CD4-positive, alpha-beta T cell (primary cell): ENCODE results near the gene SIRT3. TPM values are rescaled to one million over a fixed set of nuclear protein-coding genes. Genes with fewer than 3 reads are reported as not detected.

Source experiments
- ATAC-seq: fragments of 200-7000 bp; cut with Tn5 transposase; one replicate; pipeline ENCODE4 v1.10.0; 2022; ENCODE audit warnings: mild to moderate bottlenecking; ENCODE audit not compliant: poor library complexity
- CTCF ChIA-PET: fragments of 350-600 bp; sonication (Branson Sonifier 250); formaldehyde crosslinking; loops from one replicate; lab custom pipeline; 2021; ENCODE audit warnings: antibody characterized with exemption, inconsistent platforms; lab: Charles Lee
- POLR2A ChIA-PET: fragments of 350-600 bp; sonication (Branson Sonifier 250); formaldehyde crosslinking; loops from one replicate; lab custom pipeline; 2021; ENCODE audit warnings: antibody characterized with exemption, inconsistent platforms; lab: Charles Lee
- DNase-seq, 14 experiments: peaks; one replicate each; pipeline ENCODE4 v3.0.0-alpha.2; 2013 to 2020; ENCODE audit warnings: mixed read lengths in 2 of 14
- H3K27ac ChIP-seq, 2 donors: one replicate each; pipeline versions ENCODE4 v1.5.1 to v1.7.0; 2013; ENCODE audit warnings: low read length in 2 of 2, low read depth in 1 of 2, mild to moderate bottlenecking in 1 of 2
- H3K27me3 ChIP-seq, 2 experiments: 1 replicate in 1 of 2; 2 replicates in 1 of 2; pipeline versions ENCODE4 v1.6.1 to v1.7.0; 2013; ENCODE audit warnings: low read length in 2 of 2, control low read depth in 1 of 2, mild to moderate bottlenecking in 1 of 2, moderate library complexity in 1 of 2; ENCODE audit not compliant: insufficient read depth in 2 of 2, control insufficient read depth in 1 of 2
- H3K36me3 ChIP-seq: one replicate; pipeline ENCODE4 v1.6.1; 2013; ENCODE audit warnings: low read length, control low read depth; ENCODE audit not compliant: insufficient read depth
- H3K4me1 ChIP-seq: one replicate; pipeline ENCODE4 v1.6.1; 2013; ENCODE audit warnings: low read length, control low read depth; ENCODE audit not compliant: insufficient read depth
- H3K4me3 ChIP-seq: one replicate; pipeline ENCODE4 v1.5.1; 2013; ENCODE audit warnings: mild to moderate bottlenecking, low read length, moderate library complexity
- H3K9me3 ChIP-seq, 2 experiments: 1 replicate in 1 of 2; 2 replicates in 1 of 2; pipeline versions ENCODE4 v1.6.1 to v1.7.0; 2013; ENCODE audit warnings: low read length in 2 of 2, mild to moderate bottlenecking in 2 of 2, control low read depth in 1 of 2, moderate library complexity in 1 of 2; ENCODE audit not compliant: control insufficient read depth in 1 of 2, insufficient read depth in 1 of 2
- H3K27ac Mint-ChIP-seq: one replicate; pipeline ENCODE4 v1.8.0; 2020; ENCODE audit warnings: mixed read lengths
- H3K27me3 Mint-ChIP-seq: one replicate; pipeline ENCODE4 v1.8.0; 2021; ENCODE audit warnings: mixed read lengths
- H3K36me3 Mint-ChIP-seq: one replicate; pipeline ENCODE4 v1.8.0; 2021; ENCODE audit warnings: low read depth, mixed read lengths
- H3K4me1 Mint-ChIP-seq: one replicate; pipeline ENCODE4 v1.8.0; 2021; ENCODE audit warnings: low read depth, mixed read lengths
- H3K4me3 Mint-ChIP-seq: one replicate; pipeline ENCODE4 v1.8.0; 2020; ENCODE audit warnings: mild to moderate bottlenecking, mixed read lengths
- H3K9me3 Mint-ChIP-seq: one replicate; pipeline ENCODE4 v1.8.0; 2020; ENCODE audit warnings: mixed read lengths
- intact Hi-C, 2 experiments: fragments of 100-400 bp; cut with DNase I in 1 of 2; cut with micrococcal nuclease in 1 of 2; formaldehyde crosslinking; loops; one replicate each; pipeline versions ENCODE4 v1.15.1 to v1.9.0; 2023 to 2025; cut with DNase I, micrococcal nuclease
- total RNA-seq, 174 experiments: library from RNA in 2 of 174; stranded (reverse) in 2 of 174; gene quantifications; one replicate each; pipeline ENCODE4 v1.2.3 and lab custom pipeline; 2021 to 2026
- TF ChIP-seq, protein P1 (sequence below): fragments of 200-600 bp; IDR thresholded peaks from one replicate; pipeline ENCODE4 v1.8.0; 2022; ENCODE audit warnings: antibody characterized with exemption, mild to moderate bottlenecking

Gene SIRT3
- total RNA-seq, 2 experiments from 2014 or later: 16.4 to 18.0 TPM

DNA sequence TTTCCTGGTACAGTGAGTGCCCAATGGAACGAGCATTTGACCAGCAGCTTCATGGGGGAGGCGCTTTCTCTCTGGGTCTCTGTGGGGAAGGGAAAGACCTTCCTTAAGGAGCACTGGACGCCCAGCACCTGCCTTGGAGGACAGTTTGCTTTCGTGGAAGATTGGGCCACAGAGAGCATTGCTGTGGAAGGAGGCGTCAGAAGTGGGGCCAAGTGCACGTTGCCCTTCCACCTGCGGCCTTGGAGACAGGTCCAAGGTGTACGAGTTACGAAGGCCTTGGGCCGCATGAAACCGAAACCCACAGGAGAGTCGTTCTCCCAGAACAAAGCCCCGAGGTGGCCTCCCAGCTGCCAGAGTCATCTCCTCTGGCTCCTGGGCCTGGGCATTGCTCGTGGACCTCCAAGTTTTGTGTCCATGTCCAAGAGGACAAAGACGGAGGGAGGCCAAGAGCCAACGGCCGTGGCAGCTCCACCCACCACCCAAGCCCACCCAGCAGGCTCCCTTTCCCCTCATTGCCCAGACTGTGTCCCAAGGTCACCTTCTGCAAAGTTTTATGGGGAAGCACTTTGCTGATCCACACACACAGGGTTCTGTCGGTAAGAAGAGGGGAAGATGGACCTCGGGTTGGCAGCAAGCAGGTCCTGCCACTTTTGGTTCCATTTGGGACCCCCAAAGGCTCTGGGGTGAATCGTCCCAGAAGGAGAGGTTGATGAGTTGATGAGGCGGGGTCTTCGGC is 36.2 kb upstream of the SIRT3 start:
- Mint-ChIP-seq H3K27me3 (no peaks in the 10 kb centered on the region), H3K4me1 (peaks cover 36% of the 10 kb centered on the region), H3K36me3 (peaks cover 3% of the 10 kb centered on the region), H3K27ac (peak overlapping the region; percentile 69), H3K9me3 (no peaks in the 10 kb centered on the region), H3K4me3 (no peak overlapping the region)
- Histone ChIP-seq H3K9me3 (no peaks in the 10 kb centered on the region), H3K27ac (no peak overlapping the region), H3K4me3 (no peak overlapping the region), H3K27me3 (no peaks in the 10 kb centered on the region), H3K36me3 (no peaks in the 10 kb centered on the region), H3K4me1 (peaks cover 31% of the 10 kb centered on the region)
- intact Hi-C loops: no loop called here
- ATAC-seq (no peak), DNase-seq (peak in 1 of 14 experiments; percentile 28)
- TF ChIP-seq, protein P1, sequence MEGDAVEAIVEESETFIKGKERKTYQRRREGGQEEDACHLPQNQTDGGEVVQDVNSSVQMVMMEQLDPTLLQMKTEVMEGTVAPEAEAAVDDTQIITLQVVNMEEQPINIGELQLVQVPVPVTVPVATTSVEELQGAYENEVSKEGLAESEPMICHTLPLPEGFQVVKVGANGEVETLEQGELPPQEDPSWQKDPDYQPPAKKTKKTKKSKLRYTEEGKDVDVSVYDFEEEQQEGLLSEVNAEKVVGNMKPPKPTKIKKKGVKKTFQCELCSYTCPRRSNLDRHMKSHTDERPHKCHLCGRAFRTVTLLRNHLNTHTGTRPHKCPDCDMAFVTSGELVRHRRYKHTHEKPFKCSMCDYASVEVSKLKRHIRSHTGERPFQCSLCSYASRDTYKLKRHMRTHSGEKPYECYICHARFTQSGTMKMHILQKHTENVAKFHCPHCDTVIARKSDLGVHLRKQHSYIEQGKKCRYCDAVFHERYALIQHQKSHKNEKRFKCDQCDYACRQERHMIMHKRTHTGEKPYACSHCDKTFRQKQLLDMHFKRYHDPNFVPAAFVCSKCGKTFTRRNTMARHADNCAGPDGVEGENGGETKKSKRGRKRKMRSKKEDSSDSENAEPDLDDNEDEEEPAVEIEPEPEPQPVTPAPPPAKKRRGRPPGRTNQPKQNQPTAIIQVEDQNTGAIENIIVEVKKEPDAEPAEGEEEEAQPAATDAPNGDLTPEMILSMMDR: no peak
- ChIA-PET POLR2A (interaction anchor here (0.9 to 8.2 kb wide), 3 partner anchors 8 to 45 kb away, joined by 3 to 185 read pairs (median 148); partner anchors contain the start of genes NLRP6 and PGGHG), CTCF (interaction anchor here (1.0 to 1.9 kb wide), 2 partner anchors 8 to 22 kb away, joined by 4 to 7 read pairs; no protein-coding TSS in a partner anchor)

DNA sequence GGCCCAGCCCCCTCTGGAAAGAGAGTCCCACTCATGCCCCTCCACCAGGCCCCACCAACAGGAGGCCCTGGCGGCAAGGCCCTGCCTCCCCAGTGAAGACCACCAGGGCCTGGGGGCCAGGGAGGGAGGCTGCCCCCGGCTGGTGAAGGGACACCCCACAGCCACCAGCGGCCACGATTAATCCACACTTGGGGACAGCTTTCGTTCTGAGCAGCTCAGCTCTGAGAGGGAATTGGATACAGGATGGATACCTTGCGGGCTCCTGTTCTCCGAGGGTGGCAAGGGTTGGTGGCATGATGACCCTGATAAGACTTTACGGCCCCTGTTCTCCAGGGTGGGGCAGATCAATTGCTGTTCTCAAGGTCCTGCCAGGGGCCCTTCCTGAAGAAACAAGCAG is 35.2 kb upstream of the SIRT3 start:
- Histone ChIP-seq H3K4me3 (no peak overlapping the region), H3K9me3 (no peaks in the 10 kb centered on the region), H3K4me1 (peaks cover 34% of the 10 kb centered on the region), H3K27ac (no peak overlapping the region), H3K27me3 (no peaks in the 10 kb centered on the region), H3K36me3 (no peaks in the 10 kb centered on the region)
- Mint-ChIP-seq H3K9me3 (no peaks in the 10 kb centered on the region), H3K36me3 (peaks cover 3% of the 10 kb centered on the region), H3K4me3 (no peak overlapping the region), H3K4me1 (peaks cover 33% of the 10 kb centered on the region), H3K27me3 (no peaks in the 10 kb centered on the region), H3K27ac (peak overlapping the region; percentile 69)
- no peak for ATAC-seq
- ChIA-PET POLR2A (interaction anchor here (0.9 to 8.2 kb wide), 3 partner anchors 10 to 46 kb away, joined by 3 to 185 read pairs (median 148); partner anchors contain the start of genes NLRP6 and PGGHG), CTCF (interaction anchor here (1.0 to 1.9 kb wide), 2 partner anchors 9 to 21 kb away, joined by 4 to 7 read pairs; no protein-coding TSS in a partner anchor)
- TF ChIP-seq, protein P1: no peak
- intact Hi-C loops: loop anchor here in 1 of 2 experiments (2.0 kb wide), 1 partner anchor 13 kb away; no protein-coding TSS in a partner anchor
- DNase-seq: peak in 1 of 14 experiments; percentile 24

DNA sequence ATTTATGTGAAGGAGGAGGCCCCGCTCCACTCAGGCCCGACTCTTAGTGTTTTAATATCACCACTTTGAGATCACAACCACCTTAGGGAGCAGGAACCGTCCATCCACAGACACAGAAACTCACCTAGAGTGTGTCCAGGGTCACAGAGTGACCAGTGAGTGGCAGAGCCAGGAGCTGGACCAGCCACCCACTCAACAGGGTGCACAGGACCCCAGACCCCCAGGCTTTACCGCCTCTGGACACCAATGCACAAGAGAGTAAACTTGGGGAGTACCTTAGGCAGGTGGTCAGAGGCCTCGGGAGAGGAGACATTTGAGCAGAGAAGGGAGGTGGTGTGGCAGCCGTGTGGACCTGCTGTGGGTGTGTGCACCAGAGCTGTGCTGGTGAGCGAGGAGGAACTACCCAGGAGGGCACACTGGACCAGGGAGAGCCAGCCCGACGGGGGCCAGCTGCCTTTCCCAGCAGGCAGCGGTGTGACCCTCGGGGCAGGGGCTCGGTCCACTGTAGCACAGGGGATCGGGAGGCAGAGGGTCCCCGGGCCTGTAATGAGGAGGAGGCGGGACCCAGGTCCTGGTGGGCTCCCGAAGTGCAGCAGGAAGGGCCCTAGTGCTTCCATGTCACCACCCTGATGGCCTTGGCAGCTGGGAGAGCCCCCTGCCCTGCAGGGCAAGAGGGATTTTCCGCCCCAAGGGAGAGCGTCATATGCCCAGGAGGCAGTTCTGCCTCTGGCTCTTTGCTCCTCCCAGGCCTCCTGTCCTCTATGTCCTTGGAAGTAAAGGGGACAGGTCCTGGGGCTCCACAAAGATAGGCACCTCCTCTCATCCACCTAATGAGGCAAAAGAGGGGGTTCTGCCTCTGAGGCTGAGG is 34.5 kb upstream of the SIRT3 start:
- CTCF ChIA-PET: interaction anchor here (1.0 to 1.9 kb wide), 3 partner anchors 9 to 20 kb away, joined by 4 to 7 read pairs (median 4); no protein-coding TSS in a partner anchor
- peaks cover 3% of the 10 kb centered on the region for H3K36me3 Mint-ChIP-seq
- no peaks in the 10 kb centered on the region for H3K36me3 ChIP-seq
- DNase-seq: peak in 1 of 14 experiments; percentile 32
- peak overlapping the region; percentile 94 for H3K27ac Mint-ChIP-seq
- intact Hi-C loops: loop anchor here in 1 of 2 experiments (2.0 kb wide), 1 partner anchor 14 kb away; no protein-coding TSS in a partner anchor
- H3K9me3 Mint-ChIP-seq: no peaks in the 10 kb centered on the region
- no peaks in the 10 kb centered on the region for H3K27me3 Mint-ChIP-seq
- peaks cover 33% of the 10 kb centered on the region for H3K4me1 Mint-ChIP-seq
- H3K9me3 ChIP-seq: peaks cover 0 to 5% of the 10 kb centered on the region in 2 experiments
- no peaks in the 10 kb centered on the region for H3K27me3 ChIP-seq
- ATAC-seq: no peak
- H3K4me1 ChIP-seq: peaks cover 34% of the 10 kb centered on the region
- TF ChIP-seq, protein P1: no peak
- POLR2A ChIA-PET: interaction anchor here (7.0 to 8.2 kb wide), 2 partner anchors 10 to 18 kb away, joined by 148 to 185 read pairs; partner anchors contain the start of genes NLRP6 and PGGHG
- peak overlapping the region in 1 of 2 donors; percentile 13 for H3K27ac ChIP-seq
- H3K4me3 Mint-ChIP-seq: no peak overlapping the region
- H3K4me3 ChIP-seq: no peak overlapping the region
